WI38 (cell line): ENCODE data around the gene NR5A1.

Experiments used
- H3K4me3 ChIP-seq: 2 replicates; pipeline ENCODE4 v1.5.1; 2011; ENCODE audit warnings: low read depth, mild to moderate bottlenecking, control low read depth, low read length
- TF ChIP-seq, protein P1 (sequence below): IDR thresholded peaks from 2 replicates; pipeline ENCODE4 v1.5.1; 2012; ENCODE audit warnings: low read depth, mild to moderate bottlenecking, control low read depth, low read length

NR5A1 gene

DNA sequence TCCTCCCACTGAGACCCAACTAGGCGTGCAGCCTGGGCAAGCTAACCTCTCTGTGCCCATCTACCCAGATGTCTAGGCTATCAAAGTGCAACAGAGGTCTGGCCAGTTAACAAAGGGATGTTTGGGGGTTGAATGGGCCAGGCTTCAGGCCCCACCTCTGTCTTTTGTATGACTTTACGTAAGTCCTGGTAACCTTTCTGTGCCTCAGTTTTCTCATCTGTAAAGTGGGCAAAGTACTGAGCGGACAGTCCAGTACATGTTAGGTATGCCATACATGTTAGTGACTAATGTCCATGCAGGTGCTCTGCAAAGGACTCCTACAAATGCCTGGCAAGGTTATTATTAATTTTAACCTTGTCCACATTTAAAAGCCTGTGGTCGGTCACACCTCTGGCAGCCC lies 14.0 kb downstream of the NR5A1 start:
- H3K4me3 ChIP-seq = no peak overlapping the region
- TF ChIP-seq, protein P1, sequence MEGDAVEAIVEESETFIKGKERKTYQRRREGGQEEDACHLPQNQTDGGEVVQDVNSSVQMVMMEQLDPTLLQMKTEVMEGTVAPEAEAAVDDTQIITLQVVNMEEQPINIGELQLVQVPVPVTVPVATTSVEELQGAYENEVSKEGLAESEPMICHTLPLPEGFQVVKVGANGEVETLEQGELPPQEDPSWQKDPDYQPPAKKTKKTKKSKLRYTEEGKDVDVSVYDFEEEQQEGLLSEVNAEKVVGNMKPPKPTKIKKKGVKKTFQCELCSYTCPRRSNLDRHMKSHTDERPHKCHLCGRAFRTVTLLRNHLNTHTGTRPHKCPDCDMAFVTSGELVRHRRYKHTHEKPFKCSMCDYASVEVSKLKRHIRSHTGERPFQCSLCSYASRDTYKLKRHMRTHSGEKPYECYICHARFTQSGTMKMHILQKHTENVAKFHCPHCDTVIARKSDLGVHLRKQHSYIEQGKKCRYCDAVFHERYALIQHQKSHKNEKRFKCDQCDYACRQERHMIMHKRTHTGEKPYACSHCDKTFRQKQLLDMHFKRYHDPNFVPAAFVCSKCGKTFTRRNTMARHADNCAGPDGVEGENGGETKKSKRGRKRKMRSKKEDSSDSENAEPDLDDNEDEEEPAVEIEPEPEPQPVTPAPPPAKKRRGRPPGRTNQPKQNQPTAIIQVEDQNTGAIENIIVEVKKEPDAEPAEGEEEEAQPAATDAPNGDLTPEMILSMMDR = no peak

DNA sequence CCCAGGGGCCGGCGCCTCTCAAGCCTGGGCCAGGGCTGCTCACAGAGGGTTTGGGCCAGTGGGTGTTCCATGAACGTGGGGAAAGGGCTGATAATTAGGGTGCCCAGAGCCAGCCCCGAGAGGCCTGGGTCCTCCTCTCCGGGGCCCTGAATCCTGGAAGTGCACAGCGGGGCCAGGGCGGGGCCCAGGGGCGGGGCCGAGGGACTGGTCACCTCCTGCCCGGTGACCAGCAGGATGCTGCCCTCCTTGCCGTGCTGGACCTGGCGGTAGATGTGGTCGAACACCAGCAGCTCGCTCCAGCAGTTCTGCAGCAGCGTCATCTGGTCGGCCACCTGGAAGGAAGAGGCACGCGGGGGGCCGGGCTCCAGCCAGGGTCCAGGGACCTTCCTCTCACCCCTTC lies 14.4 kb downstream of the NR5A1 start:
- TF ChIP-seq, protein P1 = no peak
- H3K4me3 ChIP-seq = no peak overlapping the region

DNA sequence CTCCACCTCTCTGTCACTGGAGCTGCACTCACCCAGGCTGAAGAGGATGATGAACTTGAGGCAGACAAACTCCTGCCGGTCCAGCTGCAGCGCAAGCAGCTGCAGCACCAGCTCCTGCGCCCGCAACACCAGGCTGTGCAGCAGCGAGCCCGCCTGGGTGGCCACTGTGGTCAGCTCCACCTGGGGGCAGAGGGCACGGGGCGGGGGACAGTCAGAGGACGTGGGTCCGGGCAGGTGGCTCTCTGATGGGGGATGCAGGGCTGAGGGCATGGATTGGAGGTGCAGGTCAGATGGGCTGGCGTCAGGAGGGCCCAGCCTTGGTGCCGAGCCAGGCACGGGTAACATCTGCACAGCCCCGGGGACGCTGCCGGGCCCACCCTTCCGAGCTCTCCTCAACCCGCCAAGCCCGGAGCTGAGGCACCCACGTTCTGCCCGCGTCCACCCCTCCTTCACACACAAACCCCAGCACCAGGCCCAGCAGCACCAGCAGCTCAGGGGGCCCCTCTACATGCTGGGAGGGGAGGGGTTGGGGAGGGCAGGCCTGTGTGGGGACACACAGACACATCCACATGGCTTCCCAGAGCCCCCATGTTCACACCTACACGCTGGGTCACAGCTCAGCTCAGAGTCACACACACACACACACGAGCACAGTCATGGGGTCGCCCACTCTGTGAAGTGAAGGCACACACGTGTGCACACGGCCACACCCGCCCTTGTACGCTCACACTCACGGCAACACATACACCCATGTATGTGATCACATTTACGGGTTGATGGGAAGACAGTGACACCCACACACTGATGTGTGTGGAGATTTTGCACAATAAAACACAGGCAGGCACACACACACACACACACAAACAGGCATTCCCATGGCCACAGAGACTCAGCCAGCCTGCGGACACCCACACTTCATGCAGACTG lies 15.9 kb downstream of the NR5A1 start:
- TF ChIP-seq, protein P1 = no peak
- H3K4me3 ChIP-seq = no peak overlapping the region

DNA sequence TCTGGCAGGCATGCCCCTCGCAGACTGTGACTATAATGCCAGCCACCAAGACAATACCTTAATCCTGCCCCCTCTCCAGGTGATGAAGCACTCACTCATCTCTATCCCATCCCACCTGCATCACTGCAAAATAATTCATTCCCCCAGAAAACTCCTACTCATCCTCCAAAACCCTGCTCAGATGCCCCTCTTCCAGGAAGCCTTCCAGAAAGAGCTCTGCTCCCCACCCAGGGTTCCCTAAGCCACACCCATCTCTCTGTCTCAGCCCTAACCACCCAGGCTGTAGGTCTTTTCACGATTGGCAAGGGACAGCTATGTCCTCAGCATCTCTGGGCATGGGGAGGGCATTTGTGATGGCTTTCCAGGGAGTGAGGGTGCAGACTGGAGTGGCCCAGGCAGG lies 17.2 kb downstream of the NR5A1 start:
- no peak overlapping the region for H3K4me3 ChIP-seq
- TF ChIP-seq, protein P1 = no peak

DNA sequence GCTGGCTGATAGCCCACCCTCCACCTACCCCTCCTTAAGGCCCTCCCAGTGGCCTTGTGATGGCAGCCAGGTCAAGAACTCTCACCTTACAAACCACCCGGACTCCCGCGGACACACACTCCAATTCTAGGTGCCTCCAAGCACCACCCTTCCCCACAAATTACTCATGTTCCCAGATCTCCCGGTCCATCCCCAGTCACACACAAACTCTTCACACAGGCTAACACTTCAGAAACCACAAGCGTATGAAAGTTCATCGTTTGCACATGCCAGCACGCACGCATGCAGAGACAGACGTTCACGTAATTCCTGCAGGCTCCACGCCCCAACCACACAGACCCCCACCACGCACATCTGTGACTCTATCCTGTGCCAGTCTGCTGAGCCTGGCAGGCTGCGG lies 18.0 kb downstream of the NR5A1 start:
- H3K4me3 ChIP-seq = no peak overlapping the region
- TF ChIP-seq, protein P1 = no peak

DNA sequence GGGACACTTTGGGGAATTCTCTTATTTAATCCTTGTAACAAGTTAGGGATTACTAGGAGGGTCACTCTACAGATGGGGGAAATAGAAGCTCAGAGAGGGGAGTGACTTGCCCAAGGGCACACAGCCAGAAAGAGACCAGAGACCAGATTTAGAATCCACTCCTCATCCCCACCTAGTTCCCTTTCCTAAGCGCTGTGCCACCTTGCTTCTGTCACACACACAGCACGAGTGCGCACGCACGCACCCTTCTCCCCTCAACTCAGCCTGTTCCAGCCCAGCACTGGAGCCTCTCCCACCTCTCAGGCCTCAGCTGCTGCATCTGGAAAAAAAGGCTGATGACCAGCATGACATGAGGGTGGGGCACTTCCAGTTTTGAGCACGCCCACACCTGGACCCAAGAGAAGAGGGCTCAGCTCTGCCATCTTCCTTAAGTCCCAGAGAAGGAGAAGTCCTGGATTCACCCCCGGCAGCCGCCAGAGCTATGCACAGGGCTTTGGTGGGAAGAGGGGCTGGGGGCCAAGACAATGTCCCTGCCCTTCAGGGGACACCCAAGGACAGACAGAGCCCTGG lies 18.5 kb downstream of the NR5A1 start:
- H3K4me3 ChIP-seq = no peak overlapping the region
- TF ChIP-seq, protein P1 = no peak
